ENCODE measurements around the gene TECPR2.

- TF ChIP-seq EP300 (IDR thresholded peaks at IDR 0.05; ENCODE audit: borderline replicate concordance in 1 of 2, control insufficient read depth in 1 of 2, low read depth in 2 of 2, low read length in 2 of 2), result no peak
- no peak for TF ChIP-seq YY1 (IDR thresholded peaks at IDR 0.05; ENCODE audit: low read depth, low read length)
- TF ChIP-seq RBBP5 (conservative IDR thresholded peaks at IDR 0.05), result no peak
- TF ChIP-seq EZH2 (IDR thresholded peaks at IDR 0.05; ENCODE audit: borderline replicate concordance, control insufficient read depth, low read depth, low read length), result no peak
These were observed 36.9 kb upstream of the TECPR2 start for GRCh38 chr14:102325791-102326345.

All from GM12878 (cell line).